ENCODE measurements around the gene VAPA.

The VAPA gene

DNA sequence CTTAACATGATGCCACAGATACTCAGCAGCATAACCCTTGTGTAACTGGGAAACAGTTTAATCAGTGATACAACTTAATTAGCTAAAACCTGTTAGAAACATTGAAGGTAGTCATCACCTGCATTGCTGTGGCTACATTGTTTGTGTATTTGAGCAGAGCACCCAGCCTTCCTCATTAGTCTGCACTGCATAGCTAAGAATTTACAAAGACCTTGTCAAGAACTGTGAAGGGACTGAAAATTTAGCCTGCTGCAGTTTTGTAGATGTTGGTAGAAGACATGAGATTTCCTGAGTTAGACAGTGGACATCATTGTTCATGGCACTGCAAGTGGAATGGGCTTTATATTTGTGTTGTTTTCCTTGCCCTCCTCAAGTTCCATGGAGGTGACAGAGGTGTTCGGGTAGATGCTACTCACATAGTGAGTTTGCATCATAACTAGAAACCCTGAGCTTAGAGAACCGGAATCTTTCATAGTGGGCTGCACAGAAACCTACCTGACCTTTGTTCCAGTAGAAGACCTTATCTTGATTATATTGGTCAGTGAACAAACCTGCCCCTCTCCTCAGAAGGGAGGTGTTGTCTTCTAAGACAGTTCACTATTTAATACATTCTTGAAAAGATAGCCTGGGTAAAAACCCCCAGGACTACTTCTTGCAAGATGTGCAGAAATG, 12.5 kb downstream of the VAPA start:
- H3K4me3 ChIP-seq (ENCODE audit: low read depth, low read length): no peak overlapping the region
- H3K36me3 ChIP-seq (ENCODE audit: control insufficient read depth, insufficient read depth, low read length): no peaks in the 10 kb centered on the region
- no peaks in the 10 kb centered on the region for H3K9me3 ChIP-seq (ENCODE audit: control insufficient read depth, insufficient read depth, low read length)
- peaks cover 68% of the 10 kb centered on the region for H3K4me1 ChIP-seq (ENCODE audit: control insufficient read depth, insufficient read depth, low read length)
- no peak overlapping the region for H3K9ac ChIP-seq (ENCODE audit: low read depth, low read length)
- no peaks in the 10 kb centered on the region for H3K27me3 ChIP-seq (ENCODE audit: control insufficient read depth, insufficient read depth, low read length)
- no peak overlapping the region for H3K27ac ChIP-seq (ENCODE audit: low read depth, low read length)

DNA sequence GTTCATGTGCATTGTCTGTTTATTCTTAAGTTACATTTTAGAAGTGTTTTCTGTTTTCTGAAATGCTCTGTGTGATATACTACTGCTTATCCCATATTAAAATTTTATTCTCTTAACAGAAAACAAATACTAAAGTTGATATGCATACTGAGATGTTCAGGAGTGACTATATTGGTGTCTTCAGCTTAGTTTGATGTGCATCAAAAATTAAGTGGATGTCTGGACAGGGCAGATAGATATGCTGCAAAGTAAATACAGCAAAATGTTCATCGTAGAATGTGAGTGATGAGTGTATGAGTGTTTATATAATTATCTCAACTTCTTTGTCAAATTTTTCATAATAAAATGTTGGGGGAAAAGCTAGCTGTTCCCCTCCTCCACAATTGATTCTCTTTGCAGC, 13.2 kb downstream of the VAPA start:
- Histone ChIP-seq H3K9ac (ENCODE audit: low read depth, low read length) (no peak overlapping the region), H3K27me3 (ENCODE audit: control insufficient read depth, insufficient read depth, low read length) (no peaks in the 10 kb centered on the region), H3K4me3 (ENCODE audit: low read depth, low read length) (no peak overlapping the region), H3K27ac (ENCODE audit: low read depth, low read length) (no peak overlapping the region), H3K9me3 (ENCODE audit: control insufficient read depth, insufficient read depth, low read length) (no peaks in the 10 kb centered on the region), H3K4me1 (ENCODE audit: control insufficient read depth, insufficient read depth, low read length) (peaks cover 65% of the 10 kb centered on the region), H3K36me3 (ENCODE audit: control insufficient read depth, insufficient read depth, low read length) (peaks cover 3% of the 10 kb centered on the region; the same call in 1 of the 2 replicates)

DNA sequence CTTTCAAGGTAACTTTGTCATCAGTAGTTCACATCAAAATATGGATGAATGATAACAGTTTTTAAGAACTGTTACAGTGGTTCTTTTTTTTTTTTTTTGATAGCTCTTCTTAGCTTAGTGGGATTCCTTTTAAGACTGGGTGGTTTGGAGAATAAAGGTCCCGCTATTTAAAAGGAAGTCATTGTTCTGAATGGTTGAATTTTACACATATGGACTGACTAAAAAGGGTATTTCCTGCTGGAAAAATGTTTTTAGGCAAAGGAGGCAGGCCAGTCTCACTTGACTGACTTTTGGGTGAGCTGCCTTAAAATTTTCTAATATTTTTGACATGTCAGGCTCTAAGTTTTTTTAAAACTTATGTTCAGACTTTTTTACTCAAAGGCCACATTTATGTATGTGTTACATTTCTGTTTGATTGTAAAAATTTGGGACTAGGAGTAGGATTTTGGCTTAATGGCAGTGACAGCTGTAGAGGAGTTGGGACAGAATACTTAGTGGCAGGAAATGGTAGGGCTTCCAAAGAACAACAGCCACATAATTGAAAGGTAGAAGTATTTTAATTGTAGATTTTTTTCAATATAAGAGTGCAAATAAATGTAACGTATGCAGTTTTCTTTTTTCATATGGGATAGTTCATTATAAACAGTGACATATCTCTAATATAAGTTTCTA, 13.7 kb downstream of the VAPA start:
- Histone ChIP-seq H3K9ac (ENCODE audit: low read depth, low read length) (no peak overlapping the region), H3K4me1 (ENCODE audit: control insufficient read depth, insufficient read depth, low read length) (peaks cover 61% of the 10 kb centered on the region), H3K27me3 (ENCODE audit: control insufficient read depth, insufficient read depth, low read length) (no peaks in the 10 kb centered on the region), H3K4me3 (ENCODE audit: low read depth, low read length) (no peak overlapping the region), H3K9me3 (ENCODE audit: control insufficient read depth, insufficient read depth, low read length) (no peaks in the 10 kb centered on the region), H3K27ac (ENCODE audit: low read depth, low read length) (no peak overlapping the region), H3K36me3 (ENCODE audit: control insufficient read depth, insufficient read depth, low read length) (peaks cover 9% of the 10 kb centered on the region; the same call in 1 of the 2 replicates)

DNA sequence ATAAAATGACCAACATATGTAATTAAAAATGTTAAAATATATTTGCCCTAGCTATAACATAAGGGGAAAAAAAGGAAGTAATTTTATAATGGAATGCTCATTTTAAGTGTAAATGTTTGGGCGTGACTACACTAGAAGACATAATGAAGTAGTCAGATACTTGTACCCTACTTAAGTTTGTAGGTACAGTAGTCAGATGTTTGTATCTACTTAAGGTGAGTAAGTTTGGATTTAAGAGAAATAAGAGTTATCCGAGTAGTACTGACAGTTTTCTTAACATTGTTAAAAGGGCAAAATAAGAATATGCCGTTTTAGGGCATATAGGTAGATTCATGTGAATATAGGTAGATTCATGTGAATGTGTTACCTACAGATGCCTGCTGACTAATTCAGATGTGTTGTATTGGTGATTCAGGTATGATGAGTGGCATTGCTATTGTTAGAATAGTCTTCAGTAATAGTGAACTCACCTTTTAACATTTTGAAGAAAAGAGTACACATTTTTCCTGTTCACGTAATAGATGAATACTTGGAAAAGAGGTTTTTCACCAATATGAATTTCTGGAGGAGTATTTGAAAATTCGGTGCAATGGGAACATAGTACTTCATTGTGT, 14.9 kb downstream of the VAPA start:
- H3K27me3 ChIP-seq (ENCODE audit: control insufficient read depth, insufficient read depth, low read length): no peaks in the 10 kb centered on the region
- H3K4me3 ChIP-seq (ENCODE audit: low read depth, low read length): no peak overlapping the region
- H3K4me1 ChIP-seq (ENCODE audit: control insufficient read depth, insufficient read depth, low read length): peaks cover 61% of the 10 kb centered on the region
- H3K27ac ChIP-seq (ENCODE audit: low read depth, low read length): no peak overlapping the region
- no peak overlapping the region for H3K9ac ChIP-seq (ENCODE audit: low read depth, low read length)
- H3K9me3 ChIP-seq (ENCODE audit: control insufficient read depth, insufficient read depth, low read length): no peaks in the 10 kb centered on the region
- peaks cover 9% of the 10 kb centered on the region; the same call in 1 of the 2 replicates for H3K36me3 ChIP-seq (ENCODE audit: control insufficient read depth, insufficient read depth, low read length)

DNA sequence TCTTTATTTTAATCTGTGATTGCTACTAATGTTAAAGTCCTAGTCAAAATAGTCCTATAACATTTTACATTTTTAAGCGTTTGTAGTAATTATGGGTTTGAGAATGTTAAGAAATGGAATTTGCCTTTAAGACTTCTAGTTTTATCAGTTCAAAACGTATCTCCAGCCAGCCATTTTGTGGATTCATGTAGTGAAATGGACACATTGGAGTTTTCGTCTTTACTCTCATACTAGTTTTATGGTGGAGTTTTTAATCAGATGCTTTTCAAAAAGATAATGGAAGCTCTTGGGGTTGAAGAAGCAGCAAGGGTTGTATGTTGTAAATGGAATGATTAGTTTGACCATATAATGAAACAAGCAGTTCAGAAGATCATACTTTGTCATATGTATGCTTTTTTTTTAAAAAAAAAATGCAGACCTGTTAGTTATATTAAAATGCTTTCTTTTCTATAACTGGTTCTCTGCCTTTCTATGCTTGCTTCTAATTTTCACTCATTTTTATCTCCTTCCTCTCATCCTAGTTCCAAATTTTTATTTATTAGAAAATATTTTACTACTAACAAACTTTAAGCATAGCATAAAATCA, 16.6 kb downstream of the VAPA start:
- peaks cover 45% of the 10 kb centered on the region for H3K4me1 ChIP-seq (ENCODE audit: control insufficient read depth, insufficient read depth, low read length)

DNA sequence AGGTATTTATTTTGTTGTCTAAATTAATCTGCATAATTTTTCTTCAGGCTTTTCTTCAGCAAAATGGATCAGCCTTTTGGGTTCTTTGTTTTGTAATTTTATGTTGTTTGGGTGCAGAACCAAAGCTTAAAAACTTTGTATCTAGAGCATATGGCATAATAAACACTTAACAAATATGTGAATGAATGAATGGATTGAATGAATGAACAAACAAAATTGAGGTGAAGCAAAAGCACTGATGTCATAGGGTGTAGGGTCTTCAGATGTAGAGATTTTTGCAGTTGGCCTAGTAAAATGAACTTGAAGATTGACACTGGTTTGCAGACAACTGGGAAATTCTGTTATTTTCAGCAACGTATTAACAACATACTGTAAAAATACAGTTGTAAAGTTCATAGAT, 17.3 kb downstream of the VAPA start:
- H3K36me3 ChIP-seq (ENCODE audit: control insufficient read depth, insufficient read depth, low read length): peaks cover 19% of the 10 kb centered on the region
- peaks cover 38% of the 10 kb centered on the region for H3K4me1 ChIP-seq (ENCODE audit: control insufficient read depth, insufficient read depth, low read length)
- H3K9me3 ChIP-seq (ENCODE audit: control insufficient read depth, insufficient read depth, low read length): no peaks in the 10 kb centered on the region
- H3K27ac ChIP-seq (ENCODE audit: low read depth, low read length): no peak overlapping the region
- H3K4me3 ChIP-seq (ENCODE audit: low read depth, low read length): no peak overlapping the region
- H3K27me3 ChIP-seq (ENCODE audit: control insufficient read depth, insufficient read depth, low read length): no peaks in the 10 kb centered on the region
- no peak overlapping the region for H3K9ac ChIP-seq (ENCODE audit: low read depth, low read length)

More for the DNA sequence above, 16.6 kb downstream of the VAPA start:
- Histone ChIP-seq H3K9ac (ENCODE audit: low read depth, low read length) (no peak overlapping the region), H3K27ac (ENCODE audit: low read depth, low read length) (no peak overlapping the region), H3K4me3 (ENCODE audit: low read depth, low read length) (no peak overlapping the region), H3K27me3 (ENCODE audit: control insufficient read depth, insufficient read depth, low read length) (no peaks in the 10 kb centered on the region), H3K9me3 (ENCODE audit: control insufficient read depth, insufficient read depth, low read length) (no peaks in the 10 kb centered on the region), H3K36me3 (ENCODE audit: control insufficient read depth, insufficient read depth, low read length) (peaks cover 15% of the 10 kb centered on the region)

DNA sequence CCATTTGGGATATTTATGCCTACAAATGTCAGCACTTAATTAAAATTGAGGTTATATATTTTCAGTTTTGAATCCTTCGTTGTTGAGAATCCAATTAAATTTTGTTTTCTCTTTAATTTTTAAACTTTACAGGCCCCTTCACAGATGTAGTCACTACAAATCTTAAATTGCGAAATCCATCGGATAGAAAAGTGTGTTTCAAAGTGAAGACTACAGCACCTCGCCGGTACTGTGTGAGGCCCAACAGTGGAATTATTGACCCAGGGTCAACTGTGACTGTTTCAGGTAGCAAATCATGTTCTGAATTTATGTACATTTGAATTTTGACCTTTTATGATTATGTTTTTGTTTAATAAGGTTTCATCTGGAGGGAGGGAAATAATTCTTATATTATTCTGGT, 17.9 kb downstream of the VAPA start:
- H3K27ac ChIP-seq (ENCODE audit: low read depth, low read length): no peak overlapping the region
- H3K4me1 ChIP-seq (ENCODE audit: control insufficient read depth, insufficient read depth, low read length): peaks cover 33% of the 10 kb centered on the region
- H3K9ac ChIP-seq (ENCODE audit: low read depth, low read length): no peak overlapping the region
- no peaks in the 10 kb centered on the region for H3K27me3 ChIP-seq (ENCODE audit: control insufficient read depth, insufficient read depth, low read length)
- H3K36me3 ChIP-seq (ENCODE audit: control insufficient read depth, insufficient read depth, low read length): peaks cover 24% of the 10 kb centered on the region
- H3K9me3 ChIP-seq (ENCODE audit: control insufficient read depth, insufficient read depth, low read length): no peaks in the 10 kb centered on the region
- no peak overlapping the region for H3K4me3 ChIP-seq (ENCODE audit: low read depth, low read length)

DNA sequence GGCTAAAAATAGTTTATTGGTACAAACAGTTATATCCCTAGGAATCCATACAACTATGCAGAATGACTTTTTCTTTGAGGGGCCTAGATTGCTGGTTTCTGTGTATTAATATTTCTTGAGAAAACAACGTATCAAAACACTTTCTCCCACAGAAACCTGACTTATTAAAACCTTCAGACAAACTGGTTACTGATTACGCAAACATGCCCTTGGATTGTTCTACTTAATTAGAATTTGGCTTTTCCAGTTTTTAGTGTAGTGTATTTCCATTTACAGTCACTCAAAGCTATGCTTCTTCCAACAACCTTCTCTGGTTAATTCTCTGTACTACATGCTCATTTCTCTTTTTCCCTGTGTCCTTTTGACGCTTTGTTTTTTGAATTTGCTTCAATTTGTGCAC, 20.0 kb downstream of the VAPA start:
- peaks cover 43% of the 10 kb centered on the region for H3K36me3 ChIP-seq (ENCODE audit: control insufficient read depth, insufficient read depth, low read length)
- peaks cover 11% of the 10 kb centered on the region for H3K4me1 ChIP-seq (ENCODE audit: control insufficient read depth, insufficient read depth, low read length)
- no peak overlapping the region for H3K9ac ChIP-seq (ENCODE audit: low read depth, low read length)
- H3K27ac ChIP-seq (ENCODE audit: low read depth, low read length): no peak overlapping the region
- no peaks in the 10 kb centered on the region for H3K27me3 ChIP-seq (ENCODE audit: control insufficient read depth, insufficient read depth, low read length)
- H3K4me3 ChIP-seq (ENCODE audit: low read depth, low read length): no peak overlapping the region
- no peaks in the 10 kb centered on the region for H3K9me3 ChIP-seq (ENCODE audit: control insufficient read depth, insufficient read depth, low read length)

DNA sequence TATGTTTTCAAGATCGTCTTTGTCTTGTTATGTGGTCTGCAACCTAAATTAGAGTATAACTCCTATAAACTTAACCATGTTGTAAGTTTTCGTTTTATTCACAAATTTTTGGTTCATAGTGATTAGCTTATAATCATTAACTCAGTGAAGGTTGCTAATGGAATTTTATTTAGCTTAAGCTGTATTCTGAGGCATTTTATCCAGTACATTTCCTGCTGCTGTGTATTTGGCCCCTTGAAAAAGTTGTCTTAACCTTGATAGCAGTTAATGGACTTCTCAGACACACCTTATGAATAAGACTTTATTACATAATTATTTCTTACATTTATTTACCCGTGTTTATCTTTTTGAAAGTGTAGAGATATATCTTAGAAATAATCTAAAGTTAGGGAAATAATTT, 20.5 kb downstream of the VAPA start:
- H3K27me3 ChIP-seq (ENCODE audit: control insufficient read depth, insufficient read depth, low read length): no peaks in the 10 kb centered on the region
- H3K36me3 ChIP-seq (ENCODE audit: control insufficient read depth, insufficient read depth, low read length): peaks cover 43% of the 10 kb centered on the region
- no peak overlapping the region for H3K9ac ChIP-seq (ENCODE audit: low read depth, low read length)
- H3K27ac ChIP-seq (ENCODE audit: low read depth, low read length): no peak overlapping the region
- peaks cover 7% of the 10 kb centered on the region for H3K4me1 ChIP-seq (ENCODE audit: control insufficient read depth, insufficient read depth, low read length)
- no peak overlapping the region for H3K4me3 ChIP-seq (ENCODE audit: low read depth, low read length)
- no peaks in the 10 kb centered on the region for H3K9me3 ChIP-seq (ENCODE audit: control insufficient read depth, insufficient read depth, low read length)

DNA sequence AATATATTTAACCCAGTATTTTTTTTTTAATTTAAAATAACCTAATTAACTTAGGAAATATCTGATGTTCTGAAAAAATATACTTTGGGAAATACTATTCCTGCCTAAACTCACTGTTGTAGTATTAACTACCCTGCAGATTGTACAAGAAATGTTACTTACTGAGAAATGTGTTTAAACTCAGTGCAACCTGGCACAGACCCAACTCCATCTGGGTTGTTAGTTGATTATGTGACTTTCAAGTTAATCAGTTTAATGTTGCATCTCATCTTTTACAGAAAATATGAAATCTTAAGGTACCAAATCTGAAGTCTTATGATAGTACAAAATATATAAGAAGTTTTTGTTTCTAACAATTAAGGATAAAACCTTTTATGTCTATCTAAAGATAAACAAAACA, 27.3 kb downstream of the VAPA start:
- H3K36me3 ChIP-seq (ENCODE audit: control insufficient read depth, insufficient read depth, low read length): peaks cover 73% of the 10 kb centered on the region
- no peaks in the 10 kb centered on the region for H3K4me1 ChIP-seq (ENCODE audit: control insufficient read depth, insufficient read depth, low read length)
- no peak overlapping the region for H3K4me3 ChIP-seq (ENCODE audit: low read depth, low read length)
- no peaks in the 10 kb centered on the region for H3K9me3 ChIP-seq (ENCODE audit: control insufficient read depth, insufficient read depth, low read length)
- no peak overlapping the region for H3K9ac ChIP-seq (ENCODE audit: low read depth, low read length)
- no peak overlapping the region for H3K27ac ChIP-seq (ENCODE audit: low read depth, low read length)
- no peaks in the 10 kb centered on the region for H3K27me3 ChIP-seq (ENCODE audit: control insufficient read depth, insufficient read depth, low read length)

DNA sequence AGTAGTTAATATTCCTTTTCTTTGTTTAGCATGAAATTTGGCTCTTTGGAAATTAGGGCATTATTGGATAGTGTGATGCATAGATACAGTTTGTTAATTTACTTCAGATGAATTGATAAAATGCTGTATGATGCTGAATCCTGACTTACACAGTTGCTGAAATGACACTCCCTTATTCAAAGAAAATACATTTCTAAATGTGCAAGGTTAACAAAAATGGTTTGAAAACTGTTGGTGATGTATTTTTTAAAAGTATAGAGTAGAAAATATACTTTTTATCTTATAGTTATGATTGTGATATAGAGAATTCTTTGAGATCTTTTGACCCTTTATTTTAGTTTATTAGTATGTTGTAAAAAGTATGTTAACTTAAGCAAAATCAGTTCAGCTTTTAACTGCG, 27.8 kb downstream of the VAPA start:
- H3K9ac ChIP-seq (ENCODE audit: low read depth, low read length): no peak overlapping the region
- H3K27me3 ChIP-seq (ENCODE audit: control insufficient read depth, insufficient read depth, low read length): no peaks in the 10 kb centered on the region
- no peaks in the 10 kb centered on the region for H3K4me1 ChIP-seq (ENCODE audit: control insufficient read depth, insufficient read depth, low read length)

More for the DNA sequence above, 27.8 kb downstream of the VAPA start:
- Histone ChIP-seq H3K27ac (ENCODE audit: low read depth, low read length) (no peak overlapping the region), H3K4me3 (ENCODE audit: low read depth, low read length) (no peak overlapping the region), H3K9me3 (ENCODE audit: control insufficient read depth, insufficient read depth, low read length) (no peaks in the 10 kb centered on the region), H3K36me3 (ENCODE audit: control insufficient read depth, insufficient read depth, low read length) (peaks cover 74% of the 10 kb centered on the region)
